IMR-90 (cell line): ENCODE data around the gene CNKSR2. TPM values are rescaled to one million over a fixed set of nuclear protein-coding genes. Genes with fewer than 3 reads are reported as not detected.

Experiments
- ATAC-seq: fragments of 200-7000 bp; cut with Tn5 transposase; 2 replicates; pipeline ENCODE4 v1.9.1; 2020; ENCODE audit warnings: low read depth, mild to moderate bottlenecking, moderate library complexity
- BruUV-seq: library from RNA; stranded (reverse); fragments of 400-500 nt; replicated peaks from 2 replicates; lab custom pipeline; 2021; lab: Mats Ljungman, UMichigan
- CTCF ChIA-PET: fragments of 300-600 bp; formaldehyde crosslinking; extraction: SDS; loops from one replicate; lab custom pipeline; 2021; ENCODE audit warnings: antibody characterized with exemption; lab: Yijun Ruan, JAX
- POLR2A ChIA-PET: fragments of 300-600 bp; sonication (Branson Sonifier 250); formaldehyde crosslinking; loops from one replicate; lab custom pipeline; 2022; ENCODE audit warnings: antibody characterized with exemption; ENCODE audit not compliant: unreplicated experiment; lab: Charles Lee
- DNase-seq: peaks from one replicate; pipeline ENCODE4 v3.0.0; 2013
- H2AFZ ChIP-seq: replicated peaks from 2 replicates; pipeline ENCODE3; 2013; ENCODE audit warnings: low read length, mild to moderate bottlenecking; ENCODE audit not compliant: poor library complexity
- H2AK5ac ChIP-seq: 2 replicates; pipeline ENCODE4 v1.6.1; 2013; ENCODE audit warnings: low read depth, low read length, inconsistent platforms
- H2AK9ac ChIP-seq: replicated peaks from 2 replicates; pipeline ENCODE3; 2013; ENCODE audit warnings: mild to moderate bottlenecking, low read depth, low read length, moderate library complexity; ENCODE audit not compliant: poor library complexity
- H2BK120ac ChIP-seq: 2 replicates; pipeline ENCODE4 v1.6.1; 2013; ENCODE audit warnings: low read depth, low read length, inconsistent platforms
- H2BK15ac ChIP-seq: 3 replicates; pipeline ENCODE4 v1.6.1; 2013; ENCODE audit warnings: low read depth, low read length, inconsistent platforms
- H2BK20ac ChIP-seq: 2 replicates; pipeline ENCODE4 v1.6.1; 2013; ENCODE audit warnings: low read depth, mild to moderate bottlenecking, inconsistent platforms, low read length, moderate library complexity
- H2BK5ac ChIP-seq: 2 replicates; pipeline ENCODE4 v1.6.1; 2013; ENCODE audit warnings: mild to moderate bottlenecking, low read depth, low read length, inconsistent platforms; ENCODE audit not compliant: poor library complexity, severe bottlenecking
- H3K14ac ChIP-seq: replicated peaks from 2 replicates; pipeline ENCODE4 v1.6.1; 2013; ENCODE audit warnings: low read depth, low read length, inconsistent platforms
- H3K18ac ChIP-seq: 2 replicates; pipeline ENCODE4 v1.6.1; 2013; ENCODE audit warnings: low read depth, low read length, control low read depth
- H3K23ac ChIP-seq: 2 replicates; pipeline ENCODE4 v1.6.1; 2013; ENCODE audit warnings: low read depth, low read length, inconsistent platforms
- H3K27ac ChIP-seq: 2 replicates; pipeline ENCODE4 v1.5.1; 2013; ENCODE audit warnings: mild to moderate bottlenecking, control low read depth, low read length; ENCODE audit not compliant: insufficient read depth
- H3K27me3 ChIP-seq: 2 replicates; pipeline ENCODE4 v1.6.1; 2013; ENCODE audit warnings: low read length; ENCODE audit not compliant: control insufficient read depth, insufficient read depth
- H3K36me3 ChIP-seq: 2 replicates; pipeline ENCODE4 v1.6.1; 2013; ENCODE audit warnings: low read length, mixed read lengths; ENCODE audit not compliant: control insufficient read depth, insufficient read depth
- H3K4ac ChIP-seq: 2 replicates; pipeline ENCODE4 v1.6.1; 2013; ENCODE audit warnings: low read depth, low read length, inconsistent platforms
- H3K4me1 ChIP-seq: 2 replicates; pipeline ENCODE4 v1.6.1; 2013; ENCODE audit warnings: low read length, mixed read lengths; ENCODE audit not compliant: control insufficient read depth, insufficient read depth
- H3K4me2 ChIP-seq: 2 replicates; pipeline ENCODE4 v1.6.1; 2013; ENCODE audit warnings: low read depth, mild to moderate bottlenecking, control low read depth, low read length, moderate library complexity
- H3K4me3 ChIP-seq: 2 replicates; pipeline ENCODE4 v1.5.1; 2013; ENCODE audit warnings: low read depth, mild to moderate bottlenecking, control low read depth, low read length, moderate library complexity; ENCODE audit not compliant: insufficient read depth
- H3K56ac ChIP-seq: 2 replicates; pipeline ENCODE4 v1.6.1; 2013; ENCODE audit warnings: low read length, inconsistent platforms; ENCODE audit not compliant: insufficient read depth; ENCODE audit errors: extremely low read depth
- H3K79me1 ChIP-seq, 2 experiments: 2 replicates each; pipeline ENCODE4 v1.6.1; 2013; ENCODE audit warnings: low read length in 2 of 2, inconsistent platforms in 1 of 2, low read depth in 1 of 2
- H3K9ac ChIP-seq: 2 replicates; pipeline ENCODE4 v1.6.1; 2013; ENCODE audit warnings: low read depth, low read length, control low read depth
- H3K9me1 ChIP-seq: 2 replicates; pipeline ENCODE4 v1.6.1; 2013; ENCODE audit warnings: low read length, inconsistent platforms; ENCODE audit not compliant: insufficient read depth
- H3K9me3 ChIP-seq: 2 replicates; pipeline ENCODE4 v1.6.1; 2013; ENCODE audit warnings: low read length; ENCODE audit not compliant: control insufficient read depth, insufficient read depth
- H4K20me1 ChIP-seq: 2 replicates; pipeline ENCODE4 v1.6.1; 2013; ENCODE audit warnings: low read length, inconsistent platforms; ENCODE audit not compliant: insufficient read depth
- H4K5ac ChIP-seq: 2 replicates; pipeline ENCODE4 v1.6.1; 2013; ENCODE audit warnings: mild to moderate bottlenecking, low read depth, low read length, control low read depth
- H4K8ac ChIP-seq, 2 experiments: 2 replicates each; pipeline ENCODE4 v1.6.1; 2013; ENCODE audit warnings: low read depth in 2 of 2, low read length in 2 of 2, control low read depth in 1 of 2, inconsistent platforms in 1 of 2
- H4K91ac ChIP-seq: 2 replicates; pipeline ENCODE4 v1.6.1; 2013; ENCODE audit warnings: low read depth, low read length, inconsistent platforms; ENCODE audit not compliant: insufficient read depth
- BHLHE40 ChIP-seq: fragments of 150-350 bp; IDR thresholded peaks from 2 replicates; pipeline ENCODE4 v1.6.1; 2016; ENCODE audit warnings: mild to moderate bottlenecking, low read depth, low read length
- CEBPB ChIP-seq: IDR thresholded peaks from 2 replicates; pipeline ENCODE4 v1.6.1; 2012; ENCODE audit warnings: low read depth, low read length, improper control_type of control experiment
- CHD1 ChIP-seq: IDR thresholded peaks from 2 replicates; pipeline ENCODE4 v1.6.1; 2012; ENCODE audit warnings: low read depth, low read length, improper control_type of control experiment
- CTCF ChIP-seq: conservative IDR thresholded peaks from 2 replicates; pipeline ENCODE4 v1.5.1; 2012; ENCODE audit warnings: mild to moderate bottlenecking, low read depth, low read length, improper control_type of control experiment
- FOS ChIP-seq: fragments of 150-350 bp; IDR thresholded peaks from 2 replicates; pipeline ENCODE4 v1.6.1; 2016; ENCODE audit warnings: low read depth, low read length
- MAZ ChIP-seq: IDR thresholded peaks from 2 replicates; pipeline ENCODE4 v1.6.1; 2012; ENCODE audit warnings: low read depth, mild to moderate bottlenecking, low read length, improper control_type of control experiment, moderate library complexity, borderline replicate concordance
- POLR2A ChIP-seq: IDR thresholded peaks from 2 replicates; pipeline ENCODE4 v1.6.1; 2012; ENCODE audit warnings: mild to moderate bottlenecking, low read depth, low read length
- RAD21 ChIP-seq: IDR thresholded peaks from 2 replicates; pipeline ENCODE4 v1.6.1; 2012; ENCODE audit warnings: low read length, improper control_type of control experiment
- RCOR1 ChIP-seq: IDR thresholded peaks from 2 replicates; pipeline ENCODE4 v1.6.1; 2012; ENCODE audit warnings: mild to moderate bottlenecking, low read length, improper control_type of control experiment; ENCODE audit not compliant: insufficient replicate concordance
- RFX5 ChIP-seq: IDR thresholded peaks from 2 replicates; pipeline ENCODE4 v1.8.0; 2012; ENCODE audit warnings: low read depth, mild to moderate bottlenecking, low read length, moderate library complexity
- SMC3 ChIP-seq: fragments of 150-350 bp; IDR thresholded peaks from 2 replicates; pipeline ENCODE4 v1.6.1; 2016; ENCODE audit warnings: low read depth, mild to moderate bottlenecking, antibody characterized with exemption, low read length, moderate library complexity
- USF2 ChIP-seq: fragments of 150-350 bp; IDR thresholded peaks from 2 replicates; pipeline ENCODE4 v1.6.1; 2017; ENCODE audit warnings: mild to moderate bottlenecking, antibody characterized with exemption, low read length, low read depth
- dilution Hi-C: fragments of 300-500 bp; cut with HindIII; formaldehyde crosslinking; loops from one replicate; pipeline ENCODE4 v1.14.3; 2018; ENCODE audit warnings: low sequenced_read_pairs; ENCODE audit not compliant: unreplicated experiment
- in situ Hi-C: fragments of 300-500 bp; cut with MboI; formaldehyde crosslinking; loops from 3 replicates; pipeline ENCODE4 v1.14.3; 2019; ENCODE audit warnings: low sequenced_read_pairs, inconsistent platforms, mixed read lengths
- intact Hi-C: fragments of 100-400 bp; cut with micrococcal nuclease; formaldehyde crosslinking; loops from 2 replicates; pipeline ENCODE4 v1.10.0; 2022
- polyA plus RNA-seq, 3 experiments: library from polyadenylated mRNA; depleted of rRNA; stranded (reverse); fragments of >200 nt; gene quantifications; 2 replicates each; pipeline ENCODE4 v1.2.3, GENCODE V29; 2012; ENCODE audit warnings: low replicate concordance in 1 of 3
- total RNA-seq: library from RNA; depleted of rRNA; stranded (reverse); fragments of >200 nt; gene quantifications from 2 replicates; pipeline ENCODE4 v1.2.3, GENCODE V29; 2012
- TF ChIP-seq, protein P1 (sequence below): fragments of 150-350 bp; IDR thresholded peaks from 2 replicates; pipeline ENCODE4 v1.6.1; 2016; ENCODE audit warnings: low read depth, mild to moderate bottlenecking, low read length, moderate library complexity, borderline replicate concordance

CNKSR2 gene
- total and polyA plus RNA-seq, 2 of the 4 experiments (the other 2 are of a cell fraction): 0.14 to 0.90 TPM

DNA sequence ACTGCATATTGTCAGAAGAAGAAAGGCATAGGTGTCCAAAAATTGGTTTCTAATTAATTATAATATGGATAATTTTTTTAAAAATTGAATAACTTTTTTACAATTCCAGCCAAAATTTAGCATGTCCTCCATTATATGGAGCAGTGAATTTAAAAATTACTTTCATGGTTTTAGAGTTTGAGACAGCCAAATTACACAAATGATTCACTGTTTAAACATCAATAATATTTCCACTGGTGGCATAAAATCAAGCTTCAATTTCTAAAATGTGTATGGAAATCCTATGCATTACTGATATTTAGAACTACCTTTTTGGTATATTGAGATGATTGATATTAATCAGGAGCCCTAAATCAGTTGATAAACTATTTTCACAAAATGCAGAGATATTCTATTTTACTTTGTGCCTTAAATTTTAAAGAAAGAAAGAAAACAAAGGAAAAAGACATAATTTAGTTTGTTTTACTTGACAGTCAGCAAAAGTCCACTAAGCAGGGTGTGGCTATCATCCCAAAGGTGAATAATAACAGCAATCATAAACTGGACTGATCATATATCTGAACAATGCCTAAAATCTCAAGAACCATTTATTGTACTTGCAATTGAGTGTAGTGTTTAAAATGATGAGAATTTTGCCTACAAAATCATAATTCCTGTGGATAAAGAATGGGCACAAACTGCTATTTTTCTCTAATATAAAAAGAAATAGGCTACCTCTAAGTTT is 249.7 kb downstream of the CNKSR2 start:
- DNase-seq (no peak), ATAC-seq (no peak)
- H3K4me1 ChIP-seq: no peaks in the 10 kb centered on the region
- BruUV-seq: no TSS peak
- H2BK5ac ChIP-seq: no peak overlapping the region
- no peak overlapping the region for H2BK15ac ChIP-seq
- H2BK120ac ChIP-seq: no peak overlapping the region
- H3K9me3 ChIP-seq: no peaks in the 10 kb centered on the region
- no peak overlapping the region for H4K91ac ChIP-seq
- no peak overlapping the region for H3K14ac ChIP-seq
- no peak overlapping the region for H2BK20ac ChIP-seq
- no peak overlapping the region for H3K4me2 ChIP-seq
- H3K27ac ChIP-seq: no peak overlapping the region
- no peak overlapping the region for H3K56ac ChIP-seq
- no peaks in the 10 kb centered on the region for H3K27me3 ChIP-seq
- no peaks in the 10 kb centered on the region for H3K79me1 ChIP-seq
- H3K18ac ChIP-seq: no peak overlapping the region
- H2AK5ac ChIP-seq: no peak overlapping the region
- H3K9me1 ChIP-seq: no peaks in the 10 kb centered on the region
- H2AK9ac ChIP-seq: no peak overlapping the region
- TF ChIP-seq, protein P1, sequence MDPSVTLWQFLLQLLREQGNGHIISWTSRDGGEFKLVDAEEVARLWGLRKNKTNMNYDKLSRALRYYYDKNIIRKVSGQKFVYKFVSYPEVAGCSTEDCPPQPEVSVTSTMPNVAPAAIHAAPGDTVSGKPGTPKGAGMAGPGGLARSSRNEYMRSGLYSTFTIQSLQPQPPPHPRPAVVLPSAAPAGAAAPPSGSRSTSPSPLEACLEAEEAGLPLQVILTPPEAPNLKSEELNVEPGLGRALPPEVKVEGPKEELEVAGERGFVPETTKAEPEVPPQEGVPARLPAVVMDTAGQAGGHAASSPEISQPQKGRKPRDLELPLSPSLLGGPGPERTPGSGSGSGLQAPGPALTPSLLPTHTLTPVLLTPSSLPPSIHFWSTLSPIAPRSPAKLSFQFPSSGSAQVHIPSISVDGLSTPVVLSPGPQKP: no peak
- TF ChIP-seq BHLHE40 (no peak), USF2 (no peak), MAZ (no peak), SMC3 (no peak), RAD21 (no peak), CHD1 (no peak), FOS (no peak), CTCF (no peak), RFX5 (no peak), CEBPB (no peak), POLR2A (no peak), RCOR1 (no peak)
- no peak overlapping the region for H4K8ac ChIP-seq
- H3K4me3 ChIP-seq: no peak overlapping the region
- no peaks in the 10 kb centered on the region for H4K20me1 ChIP-seq
- in situ Hi-C loops: no loop called here
- CTCF ChIA-PET: no interaction called here
- H3K23ac ChIP-seq: no peak overlapping the region
- no peak overlapping the region for H4K5ac ChIP-seq
- dilution Hi-C loops: no loop called here
- no peak overlapping the region for H3K4ac ChIP-seq
- H2AFZ ChIP-seq: no peak overlapping the region
- H3K36me3 ChIP-seq: no peaks in the 10 kb centered on the region
- intact Hi-C loops: no loop called here
- no peak overlapping the region for H3K9ac ChIP-seq
- POLR2A ChIA-PET: no interaction called here
